Neural crest cell (in vitro differentiated cells): Measurements from ENCODE around the gene SDF2. TPM values are rescaled to one million over a fixed set of nuclear protein-coding genes. Genes with fewer than 3 reads are reported as not detected.

Source experiments
- DNase-seq: peaks from one replicate; pipeline ENCODE4 v3.0.0; 2021; ENCODE audit warnings: low read depth, mixed read lengths, low spot score
- H3K27ac Mint-ChIP-seq: one replicate; pipeline ENCODE4 v1.8.0; 2021; ENCODE audit warnings: mild to moderate bottlenecking, mixed read lengths; ENCODE audit not compliant: unreplicated experiment
- H3K27me3 Mint-ChIP-seq: 2 replicates; pipeline ENCODE4 v1.8.0; 2021; ENCODE audit warnings: low read depth, mild to moderate bottlenecking, mixed read lengths
- H3K36me3 Mint-ChIP-seq: 2 replicates; pipeline ENCODE4 v1.8.0; 2021; ENCODE audit warnings: low read depth, mild to moderate bottlenecking, mixed read lengths
- H3K4me1 Mint-ChIP-seq: 2 replicates; pipeline ENCODE4 v1.8.0; 2021; ENCODE audit warnings: mixed read lengths
- H3K4me3 Mint-ChIP-seq: one replicate; pipeline ENCODE4 v1.8.0; 2021; ENCODE audit warnings: mild to moderate bottlenecking, mixed read lengths
- H3K9me3 Mint-ChIP-seq: 2 replicates; pipeline ENCODE4 v1.8.0; 2021; ENCODE audit warnings: mixed read lengths
- CTCF ChIP-seq: fragments of 200-600 bp; sonication (generic); conservative IDR thresholded peaks from 2 replicates; pipeline ENCODE4 v1.5.0; 2021; ENCODE audit warnings: antibody characterized with exemption, mild to moderate bottlenecking
- total RNA-seq: library from RNA; stranded (reverse); gene quantifications from 2 replicates; pipeline ENCODE4 v1.2.1, GENCODE V29; 2021

SDF2 gene
- total RNA-seq, 1 donor from 2014 or later: 48.2 TPM

GRCh38 chr17:28635506-28635905, 26.2 kb downstream of the SDF2 start:
- no peaks in the 10 kb centered on the region for H3K27me3 Mint-ChIP-seq
- no peak for TF ChIP-seq CTCF

GRCh38 chr17:28634206-28634865, 27.4 kb downstream of the SDF2 start:
- Mint-ChIP-seq H3K4me3 (no peak overlapping the region), H3K27me3 (no peaks in the 10 kb centered on the region), H3K4me1 (no peaks in the 10 kb centered on the region), H3K36me3 (peaks cover 29% of the 10 kb centered on the region), H3K27ac (no peak overlapping the region), H3K9me3 (no peaks in the 10 kb centered on the region)
- no peak for DNase-seq
- TF ChIP-seq CTCF: no peak

More at GRCh38 chr17:28635506-28635905, 26.2 kb downstream of the SDF2 start:
- no peak for DNase-seq
- Mint-ChIP-seq H3K4me3 (no peak overlapping the region), H3K27ac (no peak overlapping the region), H3K4me1 (no peaks in the 10 kb centered on the region), H3K36me3 (peaks cover 31% of the 10 kb centered on the region), H3K9me3 (no peaks in the 10 kb centered on the region)

GRCh38 chr17:28626818-28627217, 34.9 kb downstream of the SDF2 start:
- Mint-ChIP-seq H3K27ac (no peak overlapping the region), H3K9me3 (no peaks in the 10 kb centered on the region), H3K4me3 (no peak overlapping the region), H3K27me3 (no peaks in the 10 kb centered on the region), H3K36me3 (peaks cover 11% of the 10 kb centered on the region), H3K4me1 (no peaks in the 10 kb centered on the region)
- DNase-seq: no peak
- no peak for TF ChIP-seq CTCF

GRCh38 chr17:28624148-28624547, 37.6 kb downstream of the SDF2 start:
- no peaks in the 10 kb centered on the region for H3K4me1 Mint-ChIP-seq
- H3K4me3 Mint-ChIP-seq: no peak overlapping the region
- H3K9me3 Mint-ChIP-seq: no peaks in the 10 kb centered on the region
- no peak for TF ChIP-seq CTCF
- H3K27ac Mint-ChIP-seq: no peak overlapping the region
- no peaks in the 10 kb centered on the region for H3K27me3 Mint-ChIP-seq
- H3K36me3 Mint-ChIP-seq: peaks cover 19% of the 10 kb centered on the region
- DNase-seq: no peak

- Mint-ChIP-seq H3K27me3 (no peaks in the 10 kb centered on the region), H3K36me3 (peaks cover 22% of the 10 kb centered on the region), H3K27ac (no peak overlapping the region), H3K4me1 (no peaks in the 10 kb centered on the region), H3K4me3 (no peak overlapping the region), H3K9me3 (no peaks in the 10 kb centered on the region)
- TF ChIP-seq CTCF: no peak
- no peak for DNase-seq
Observed at GRCh38 chr17:28623696-28624095, 38.0 kb downstream of the SDF2 start.
